Ascending aorta (tissue), 2 donors: ENCODE measurements around the gene EML2. TPM values are rescaled to one million over a fixed set of nuclear protein-coding genes. Genes with fewer than 3 reads are reported as not detected.

Experiments used
- DNase-seq, 2 donors: peaks; one replicate each; pipeline ENCODE4 v3.0.0-alpha.2; 2019; ENCODE audit warnings: low spot score in 2 of 2
- H3K27ac ChIP-seq, 2 donors: fragments of 200-600 bp; sonication (generic); one replicate each; pipeline ENCODE4 v1.5.1; 2016 to 2017; ENCODE audit warnings: mild to moderate bottlenecking in 1 of 2
- H3K27me3 ChIP-seq: fragments of 200-600 bp; sonication (generic); one replicate; pipeline ENCODE4 v1.5.1; 2017
- H3K36me3 ChIP-seq, 2 donors: fragments of 200-600 bp; sonication (generic); one replicate each; pipeline ENCODE4 v1.5.1; 2016
- H3K4me1 ChIP-seq, 2 donors: fragments of 200-600 bp; sonication (generic); one replicate each; pipeline ENCODE4 v1.5.1; 2016 to 2017; ENCODE audit warnings: mild to moderate bottlenecking in 1 of 2
- H3K4me3 ChIP-seq, 2 donors: fragments of 200-600 bp; sonication (generic); one replicate each; pipeline ENCODE4 v1.5.1; 2016 to 2017; ENCODE audit warnings: mild to moderate bottlenecking in 1 of 2
- H3K9me3 ChIP-seq, 2 donors: fragments of 200-600 bp; sonication (generic); one replicate each; pipeline ENCODE4 v1.5.1; 2016
- intact Hi-C: fragments of 100-400 bp; cut with DNase I; formaldehyde crosslinking; loops from one replicate; pipeline ENCODE4 v1.15.1; 2023
- total RNA-seq: library from RNA; depleted of rRNA; stranded (reverse); fragments of >200 nt; gene quantifications from one replicate; pipeline ENCODE4 v1.1.0, GENCODE V29; 2016
- TF ChIP-seq, protein P1 (sequence below), 3 experiments: fragments of 200-600 bp in 2 of 3; fragments of 450-650 bp in 1 of 3; sonication (generic) in 2 of 3; IDR thresholded peaks; one replicate each; pipeline ENCODE4 v1.5.1; 2016 to 2019; ENCODE audit warnings: antibody characterized with exemption in 3 of 3, mild to moderate bottlenecking in 1 of 3, moderate library complexity in 1 of 3

Gene EML2
- total RNA-seq, 1 donor from 2014 or later = 129 TPM

DNA sequence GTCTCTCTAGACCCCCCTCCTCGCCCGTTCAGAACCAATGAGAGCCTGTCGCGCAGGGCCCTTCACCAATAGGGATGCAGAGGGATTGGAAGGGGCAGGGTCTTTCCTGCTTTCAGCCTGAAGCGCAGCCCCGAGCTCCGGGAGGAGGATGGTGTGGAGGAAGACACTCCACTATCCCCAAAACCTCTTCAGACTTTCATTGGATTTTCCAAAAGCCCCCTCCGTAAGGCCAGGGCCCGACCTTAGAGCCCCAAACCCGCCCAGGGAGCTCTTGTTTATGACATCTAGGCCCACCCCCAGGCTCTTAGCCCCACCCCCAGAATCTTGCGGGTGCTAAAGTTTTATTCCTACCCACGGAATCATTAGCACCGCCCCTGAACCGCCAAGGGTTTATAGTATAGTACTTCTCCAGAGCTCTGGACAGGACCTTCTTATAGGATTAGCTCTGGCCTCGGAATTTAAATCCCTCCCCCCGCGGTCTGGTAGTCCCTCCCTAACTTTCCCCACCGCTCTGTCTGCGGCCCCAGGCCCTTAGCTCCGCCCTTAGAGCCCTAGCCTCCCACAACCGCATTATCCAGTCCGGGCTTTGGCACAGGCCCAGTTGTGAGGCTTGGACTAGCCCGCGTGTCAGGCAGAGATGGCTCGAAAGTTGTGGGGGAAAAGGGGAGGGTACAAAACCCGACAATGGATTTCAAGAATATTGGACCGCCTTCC lies 6.6 kb upstream of the EML2 start:
- no peak overlapping the region for H3K27ac ChIP-seq
- H3K4me3 ChIP-seq = peak overlapping the region; percentile 32 to 52
- TF ChIP-seq, protein P1, sequence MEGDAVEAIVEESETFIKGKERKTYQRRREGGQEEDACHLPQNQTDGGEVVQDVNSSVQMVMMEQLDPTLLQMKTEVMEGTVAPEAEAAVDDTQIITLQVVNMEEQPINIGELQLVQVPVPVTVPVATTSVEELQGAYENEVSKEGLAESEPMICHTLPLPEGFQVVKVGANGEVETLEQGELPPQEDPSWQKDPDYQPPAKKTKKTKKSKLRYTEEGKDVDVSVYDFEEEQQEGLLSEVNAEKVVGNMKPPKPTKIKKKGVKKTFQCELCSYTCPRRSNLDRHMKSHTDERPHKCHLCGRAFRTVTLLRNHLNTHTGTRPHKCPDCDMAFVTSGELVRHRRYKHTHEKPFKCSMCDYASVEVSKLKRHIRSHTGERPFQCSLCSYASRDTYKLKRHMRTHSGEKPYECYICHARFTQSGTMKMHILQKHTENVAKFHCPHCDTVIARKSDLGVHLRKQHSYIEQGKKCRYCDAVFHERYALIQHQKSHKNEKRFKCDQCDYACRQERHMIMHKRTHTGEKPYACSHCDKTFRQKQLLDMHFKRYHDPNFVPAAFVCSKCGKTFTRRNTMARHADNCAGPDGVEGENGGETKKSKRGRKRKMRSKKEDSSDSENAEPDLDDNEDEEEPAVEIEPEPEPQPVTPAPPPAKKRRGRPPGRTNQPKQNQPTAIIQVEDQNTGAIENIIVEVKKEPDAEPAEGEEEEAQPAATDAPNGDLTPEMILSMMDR (IDR thresholded peaks at IDR 0.05) = no peak
- DNase-seq = peak; percentile 29 to 86
- H3K36me3 ChIP-seq = no peaks in the 10 kb centered on the region
- no peaks in the 10 kb centered on the region for H3K27me3 ChIP-seq
- peaks cover 6 to 12% of the 10 kb centered on the region in 2 donors for H3K4me1 ChIP-seq
- intact Hi-C loops = no loop called here
- H3K9me3 ChIP-seq = no peaks in the 10 kb centered on the region

- H3K4me3 ChIP-seq = peak overlapping the region; percentile 32 to 52
- intact Hi-C loops = no loop called here
- DNase-seq = no peak
- no peaks in the 10 kb centered on the region for H3K36me3 ChIP-seq
- peaks cover 6 to 12% of the 10 kb centered on the region in 2 donors for H3K4me1 ChIP-seq
- no peaks in the 10 kb centered on the region for H3K9me3 ChIP-seq
- H3K27ac ChIP-seq = no peak overlapping the region
- no peaks in the 10 kb centered on the region for H3K27me3 ChIP-seq
- TF ChIP-seq, protein P1 (IDR thresholded peaks at IDR 0.05) = no peak
These were observed 6.0 kb upstream of the EML2 start for GRCh38 chr19:45645068-45645630.

GRCh38 chr19:45643927-45644771 lies 5.0 kb upstream of the EML2 start:
- no peak overlapping the region for H3K27ac ChIP-seq
- H3K4me1 ChIP-seq = peaks cover 10 to 12% of the 10 kb centered on the region in 2 donors
- no peak overlapping the region for H3K4me3 ChIP-seq
- no peak for DNase-seq
- no peaks in the 10 kb centered on the region for H3K36me3 ChIP-seq
- intact Hi-C loops = loop anchor here (1.0 to 2.0 kb wide), 2 partner anchors 59 to 121 kb away; partner anchors contain the start of gene OPA3
- H3K9me3 ChIP-seq = no peaks in the 10 kb centered on the region
- no peaks in the 10 kb centered on the region for H3K27me3 ChIP-seq
- TF ChIP-seq, protein P1 (IDR thresholded peaks at IDR 0.05) = no peak

GRCh38 chr19:45643024-45643926 lies 4.1 kb upstream of the EML2 start:
- intact Hi-C loops = loop anchor here (1.0 to 2.0 kb wide), 2 partner anchors 58 to 120 kb away; partner anchors contain the start of gene OPA3
- TF ChIP-seq, protein P1 (IDR thresholded peaks at IDR 0.05) = peak; percentile 96 to 97 (median 97)
- H3K9me3 ChIP-seq = no peaks in the 10 kb centered on the region
- no peak overlapping the region for H3K27ac ChIP-seq
- no peaks in the 10 kb centered on the region for H3K27me3 ChIP-seq
- DNase-seq = peak; percentile 25 to 89
- peaks cover 10 to 13% of the 10 kb centered on the region in 2 donors for H3K4me1 ChIP-seq
- H3K4me3 ChIP-seq = no peak overlapping the region
- no peaks in the 10 kb centered on the region for H3K36me3 ChIP-seq
